Panc1 (cell line): ENCODE measurements around the gene C21orf91. TPM values are rescaled to one million over a fixed set of nuclear protein-coding genes. Genes with fewer than 3 reads are reported as not detected.

ENCODE experiments used
- ATAC-seq: fragments of 200-7000 bp; cut with Tn5 transposase; 2 replicates; pipeline ENCODE4 v1.9.1; 2020; ENCODE audit warnings: mild to moderate bottlenecking, moderate library complexity
- BruUV-seq: library from RNA; stranded (reverse); fragments of 400-500 nt; replicated peaks from 2 replicates; lab custom pipeline; 2021; lab: Mats Ljungman, UMichigan
- CTCF ChIA-PET: fragments of 300-600 bp; sonication (Branson Sonifier 250); formaldehyde crosslinking; loops from one replicate; lab custom pipeline; 2022; ENCODE audit warnings: antibody characterized with exemption; lab: Charles Lee
- POLR2A ChIA-PET: fragments of 300-600 bp; sonication (Branson Sonifier 250); formaldehyde crosslinking; loops from one replicate; lab custom pipeline; 2022; ENCODE audit warnings: antibody characterized with exemption; lab: Charles Lee
- DNase-seq: peaks from one replicate; pipeline ENCODE4 v3.0.0-alpha.2; 2010; ENCODE audit warnings: low read depth, low spot score
- H3K27ac ChIP-seq: 2 replicates; pipeline ENCODE4 v1.5.1; 2011; ENCODE audit warnings: mild to moderate bottlenecking, low read length, inconsistent platforms
- H3K27me3 ChIP-seq: fragments of 200-500 bp; sonication (Bioruptor generic); 2 replicates; pipeline ENCODE4 v1.6.0; 2014; ENCODE audit warnings: low read length, inconsistent platforms; ENCODE audit not compliant: control insufficient read depth, insufficient read depth
- H3K36me3 ChIP-seq: fragments of 200-500 bp; sonication (Bioruptor generic); 2 replicates; pipeline ENCODE4 v1.5.1; 2014; ENCODE audit warnings: inconsistent platforms, mild to moderate bottlenecking, low read length, moderate library complexity; ENCODE audit not compliant: control insufficient read depth, insufficient read depth
- H3K4me1 ChIP-seq: 2 replicates; pipeline ENCODE4 v1.5.1; 2011; ENCODE audit warnings: inconsistent platforms, mild to moderate bottlenecking, low read length, moderate library complexity; ENCODE audit not compliant: control insufficient read depth, insufficient read depth
- H3K4me3 ChIP-seq, 2 experiments: 2 replicates each; pipeline ENCODE4 v1.5.1; 2011 to 2012; ENCODE audit warnings: low read depth in 2 of 2, low read length in 2 of 2, mild to moderate bottlenecking in 2 of 2, inconsistent platforms in 1 of 2, moderate library complexity in 1 of 2
- H3K9me3 ChIP-seq: fragments of 200-500 bp; sonication (Bioruptor generic); 2 replicates; pipeline ENCODE4 v1.5.1; 2014; ENCODE audit warnings: low read depth, mild to moderate bottlenecking, inconsistent platforms, low read length, moderate library complexity; ENCODE audit not compliant: control insufficient read depth, insufficient read depth
- POLR2AphosphoS5 ChIP-seq: IDR thresholded peaks from 2 replicates; pipeline ENCODE4 v1.6.1; 2012; ENCODE audit warnings: mild to moderate bottlenecking, low read depth, low read length, moderate library complexity
- SIN3A ChIP-seq: IDR thresholded peaks from 2 replicates; pipeline ENCODE4 v1.6.1; 2012; ENCODE audit warnings: low read depth, mild to moderate bottlenecking, low read length, moderate library complexity, borderline replicate concordance; ENCODE audit not compliant: insufficient read depth
- TCF7L2 ChIP-seq: IDR thresholded peaks from 2 replicates; pipeline ENCODE4 v1.6.1; 2011; ENCODE audit warnings: mild to moderate bottlenecking, low read depth, low read length, inconsistent platforms
- in situ Hi-C: cut with HindIII; loops from 2 replicates; pipeline ENCODE4 v1.10.0; 2016; ENCODE audit warnings: low sequenced_read_pairs, low pct_unique_long_range_greater_than_20kb
- intact Hi-C: fragments of 100-400 bp; cut with micrococcal nuclease; formaldehyde crosslinking; loops from one replicate; pipeline ENCODE4 v1.10.0; 2022; ENCODE audit not compliant: unreplicated experiment
- total RNA-seq: library from RNA; stranded (reverse); gene quantifications from one replicate; pipeline ENCODE4 v1.2.1, GENCODE V29; 2021; ENCODE audit not compliant: unreplicated experiment
- TF ChIP-seq, protein P1 (sequence below), 2 experiments: IDR thresholded peaks; 2 replicates each; pipeline ENCODE4 v1.6.1; 2011 to 2012; ENCODE audit warnings: low read depth in 2 of 2, control low read depth in 1 of 2, low read length in 1 of 2, mild to moderate bottlenecking in 1 of 2, moderate library complexity in 1 of 2; ENCODE audit not compliant: insufficient read depth in 1 of 2
- TF ChIP-seq, protein P2 (sequence below): fragments of 450-650 bp; IDR thresholded peaks from 2 replicates; pipeline ENCODE4 v1.5.1; 2017; ENCODE audit warnings: mild to moderate bottlenecking

The C21orf91 gene
- total RNA-seq, 1 experiment from 2014 or later = 13.3 TPM

DNA sequence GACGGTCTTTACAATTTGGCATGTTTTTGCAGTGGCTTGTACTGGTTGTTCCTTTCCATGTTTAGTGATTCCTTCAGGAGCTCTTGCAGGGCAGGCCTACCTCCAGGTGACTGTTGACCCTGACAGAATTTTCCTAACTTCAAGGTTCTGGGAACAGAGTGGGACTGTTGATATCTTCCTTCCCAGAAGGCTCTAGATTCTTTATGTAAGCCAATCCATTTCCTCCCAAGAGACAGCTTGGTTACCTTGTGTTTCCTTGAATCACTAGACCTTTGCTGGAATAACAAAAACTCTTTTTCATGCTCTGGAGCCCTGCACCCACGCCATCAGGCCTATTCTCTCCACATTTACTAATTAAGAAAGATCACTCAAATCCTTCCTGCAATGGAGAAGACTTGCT lies 67.0 kb downstream of the C21orf91 start:
- no peaks in the 10 kb centered on the region for H3K9me3 ChIP-seq
- DNase-seq = no peak
- BruUV-seq = no TSS peak
- no peak overlapping the region for H3K4me3 ChIP-seq
- ChIA-PET POLR2A (no interaction called here), CTCF (no interaction called here)
- no peaks in the 10 kb centered on the region for H3K27me3 ChIP-seq
- H3K27ac ChIP-seq = no peak overlapping the region
- no peak for ATAC-seq
- intact Hi-C loops = no loop called here
- TF ChIP-seq POLR2AphosphoS5 = no peak
- no peak for TF ChIP-seq SIN3A
- TF ChIP-seq, protein P1, sequence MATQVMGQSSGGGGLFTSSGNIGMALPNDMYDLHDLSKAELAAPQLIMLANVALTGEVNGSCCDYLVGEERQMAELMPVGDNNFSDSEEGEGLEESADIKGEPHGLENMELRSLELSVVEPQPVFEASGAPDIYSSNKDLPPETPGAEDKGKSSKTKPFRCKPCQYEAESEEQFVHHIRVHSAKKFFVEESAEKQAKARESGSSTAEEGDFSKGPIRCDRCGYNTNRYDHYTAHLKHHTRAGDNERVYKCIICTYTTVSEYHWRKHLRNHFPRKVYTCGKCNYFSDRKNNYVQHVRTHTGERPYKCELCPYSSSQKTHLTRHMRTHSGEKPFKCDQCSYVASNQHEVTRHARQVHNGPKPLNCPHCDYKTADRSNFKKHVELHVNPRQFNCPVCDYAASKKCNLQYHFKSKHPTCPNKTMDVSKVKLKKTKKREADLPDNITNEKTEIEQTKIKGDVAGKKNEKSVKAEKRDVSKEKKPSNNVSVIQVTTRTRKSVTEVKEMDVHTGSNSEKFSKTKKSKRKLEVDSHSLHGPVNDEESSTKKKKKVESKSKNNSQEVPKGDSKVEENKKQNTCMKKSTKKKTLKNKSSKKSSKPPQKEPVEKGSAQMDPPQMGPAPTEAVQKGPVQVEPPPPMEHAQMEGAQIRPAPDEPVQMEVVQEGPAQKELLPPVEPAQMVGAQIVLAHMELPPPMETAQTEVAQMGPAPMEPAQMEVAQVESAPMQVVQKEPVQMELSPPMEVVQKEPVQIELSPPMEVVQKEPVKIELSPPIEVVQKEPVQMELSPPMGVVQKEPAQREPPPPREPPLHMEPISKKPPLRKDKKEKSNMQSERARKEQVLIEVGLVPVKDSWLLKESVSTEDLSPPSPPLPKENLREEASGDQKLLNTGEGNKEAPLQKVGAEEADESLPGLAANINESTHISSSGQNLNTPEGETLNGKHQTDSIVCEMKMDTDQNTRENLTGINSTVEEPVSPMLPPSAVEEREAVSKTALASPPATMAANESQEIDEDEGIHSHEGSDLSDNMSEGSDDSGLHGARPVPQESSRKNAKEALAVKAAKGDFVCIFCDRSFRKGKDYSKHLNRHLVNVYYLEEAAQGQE (IDR thresholded peaks at IDR 0.05; ENCODE audit: insufficient read depth in 1 of 2, low read depth in 2 of 2, low read length in 1 of 2) = no peak
- no peak for TF ChIP-seq TCF7L2
- TF ChIP-seq, protein P2, sequence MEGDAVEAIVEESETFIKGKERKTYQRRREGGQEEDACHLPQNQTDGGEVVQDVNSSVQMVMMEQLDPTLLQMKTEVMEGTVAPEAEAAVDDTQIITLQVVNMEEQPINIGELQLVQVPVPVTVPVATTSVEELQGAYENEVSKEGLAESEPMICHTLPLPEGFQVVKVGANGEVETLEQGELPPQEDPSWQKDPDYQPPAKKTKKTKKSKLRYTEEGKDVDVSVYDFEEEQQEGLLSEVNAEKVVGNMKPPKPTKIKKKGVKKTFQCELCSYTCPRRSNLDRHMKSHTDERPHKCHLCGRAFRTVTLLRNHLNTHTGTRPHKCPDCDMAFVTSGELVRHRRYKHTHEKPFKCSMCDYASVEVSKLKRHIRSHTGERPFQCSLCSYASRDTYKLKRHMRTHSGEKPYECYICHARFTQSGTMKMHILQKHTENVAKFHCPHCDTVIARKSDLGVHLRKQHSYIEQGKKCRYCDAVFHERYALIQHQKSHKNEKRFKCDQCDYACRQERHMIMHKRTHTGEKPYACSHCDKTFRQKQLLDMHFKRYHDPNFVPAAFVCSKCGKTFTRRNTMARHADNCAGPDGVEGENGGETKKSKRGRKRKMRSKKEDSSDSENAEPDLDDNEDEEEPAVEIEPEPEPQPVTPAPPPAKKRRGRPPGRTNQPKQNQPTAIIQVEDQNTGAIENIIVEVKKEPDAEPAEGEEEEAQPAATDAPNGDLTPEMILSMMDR = no peak
- no peaks in the 10 kb centered on the region for H3K36me3 ChIP-seq
- H3K4me1 ChIP-seq = no peaks in the 10 kb centered on the region
- in situ Hi-C loops = no loop called here

DNA sequence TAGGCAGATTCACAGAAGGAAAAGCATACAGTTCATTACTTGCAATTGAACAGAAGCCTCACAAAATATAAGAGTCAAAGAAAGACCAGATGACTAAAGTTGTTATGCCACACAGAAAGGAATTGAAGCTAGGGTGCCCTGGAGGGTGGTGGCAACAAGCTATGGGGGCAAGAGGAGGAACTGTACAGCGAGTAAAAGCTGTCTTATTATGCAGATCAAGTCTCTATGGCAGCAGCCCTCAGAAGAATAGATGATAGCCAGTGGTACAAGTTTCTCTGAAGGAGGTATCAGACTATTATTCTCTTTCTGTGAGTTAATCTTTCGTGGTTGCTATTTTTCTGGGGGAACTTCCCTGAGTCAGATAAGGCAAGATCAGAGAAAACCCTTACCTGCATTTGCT lies 72.2 kb downstream of the C21orf91 start:
- H3K27me3 ChIP-seq = no peaks in the 10 kb centered on the region
- TF ChIP-seq, protein P1 (IDR thresholded peaks at IDR 0.05; ENCODE audit: insufficient read depth in 1 of 2, low read depth in 2 of 2, low read length in 1 of 2) = no peak
- TF ChIP-seq SIN3A (no peak), POLR2AphosphoS5 (no peak), TCF7L2 (no peak)
- TF ChIP-seq, protein P2 = no peak
- no peaks in the 10 kb centered on the region for H3K4me1 ChIP-seq
- DNase-seq = no peak
- ChIA-PET CTCF (no interaction called here), POLR2A (no interaction called here)
- ATAC-seq = no peak
- in situ Hi-C loops = no loop called here
- no TSS peak for BruUV-seq
- no peak overlapping the region for H3K27ac ChIP-seq
- no peak overlapping the region for H3K4me3 ChIP-seq
- H3K36me3 ChIP-seq = no peaks in the 10 kb centered on the region
- H3K9me3 ChIP-seq = no peaks in the 10 kb centered on the region
- intact Hi-C loops = no loop called here
